AG10803 (cell line): ENCODE data around the gene ZSCAN21.

Experiments used
- DNase-seq: peaks from one replicate; pipeline ENCODE4 v3.0.0; 2010; ENCODE audit warnings: low read depth
- H3K4me3 ChIP-seq: 2 replicates; pipeline ENCODE4 v1.5.1; 2011; ENCODE audit warnings: mild to moderate bottlenecking, low read length, control low read depth
- TF ChIP-seq, protein P1 (sequence below): conservative IDR thresholded peaks from 2 replicates; pipeline ENCODE4 v1.5.1; 2011; ENCODE audit warnings: mild to moderate bottlenecking, low read length, control low read depth, inconsistent platforms

Gene ZSCAN21

GRCh38 chr7:100091411-100092181 lies 42.0 kb downstream of the ZSCAN21 start:
- TF ChIP-seq, protein P1, sequence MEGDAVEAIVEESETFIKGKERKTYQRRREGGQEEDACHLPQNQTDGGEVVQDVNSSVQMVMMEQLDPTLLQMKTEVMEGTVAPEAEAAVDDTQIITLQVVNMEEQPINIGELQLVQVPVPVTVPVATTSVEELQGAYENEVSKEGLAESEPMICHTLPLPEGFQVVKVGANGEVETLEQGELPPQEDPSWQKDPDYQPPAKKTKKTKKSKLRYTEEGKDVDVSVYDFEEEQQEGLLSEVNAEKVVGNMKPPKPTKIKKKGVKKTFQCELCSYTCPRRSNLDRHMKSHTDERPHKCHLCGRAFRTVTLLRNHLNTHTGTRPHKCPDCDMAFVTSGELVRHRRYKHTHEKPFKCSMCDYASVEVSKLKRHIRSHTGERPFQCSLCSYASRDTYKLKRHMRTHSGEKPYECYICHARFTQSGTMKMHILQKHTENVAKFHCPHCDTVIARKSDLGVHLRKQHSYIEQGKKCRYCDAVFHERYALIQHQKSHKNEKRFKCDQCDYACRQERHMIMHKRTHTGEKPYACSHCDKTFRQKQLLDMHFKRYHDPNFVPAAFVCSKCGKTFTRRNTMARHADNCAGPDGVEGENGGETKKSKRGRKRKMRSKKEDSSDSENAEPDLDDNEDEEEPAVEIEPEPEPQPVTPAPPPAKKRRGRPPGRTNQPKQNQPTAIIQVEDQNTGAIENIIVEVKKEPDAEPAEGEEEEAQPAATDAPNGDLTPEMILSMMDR: no peak
- H3K4me3 ChIP-seq: no peak overlapping the region
- DNase-seq: no peak

DNA sequence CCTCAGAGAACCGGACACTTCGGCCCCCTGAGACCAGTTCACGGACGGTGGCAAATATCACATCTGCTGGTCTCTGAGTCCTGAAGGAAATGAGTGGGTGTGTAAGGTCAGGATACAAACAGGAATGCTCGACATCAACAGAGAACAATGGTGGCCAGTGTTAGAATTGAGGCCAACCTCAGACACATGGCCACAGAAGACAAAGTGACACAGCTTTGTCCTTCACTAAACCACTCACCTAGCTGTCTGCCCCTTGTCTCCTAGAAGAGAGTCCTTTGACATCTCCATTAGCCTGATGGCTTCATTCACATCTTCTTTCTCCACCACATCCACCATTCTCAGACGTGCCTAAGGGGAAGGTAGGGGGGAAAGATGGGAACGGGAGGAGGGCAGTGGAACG lies 43.5 kb downstream of the ZSCAN21 start:
- no peak for DNase-seq
- no peak overlapping the region for H3K4me3 ChIP-seq
- TF ChIP-seq, protein P1: no peak

GRCh38 chr7:100093498-100093897 lies 43.9 kb downstream of the ZSCAN21 start:
- DNase-seq: no peak
- TF ChIP-seq, protein P1: no peak

GRCh38 chr7:100093925-100094486 lies 44.4 kb downstream of the ZSCAN21 start:
- no peak overlapping the region for H3K4me3 ChIP-seq
- DNase-seq: no peak
- TF ChIP-seq, protein P1: no peak

More at GRCh38 chr7:100093498-100093897, 43.9 kb downstream of the ZSCAN21 start:
- H3K4me3 ChIP-seq: no peak overlapping the region

DNA sequence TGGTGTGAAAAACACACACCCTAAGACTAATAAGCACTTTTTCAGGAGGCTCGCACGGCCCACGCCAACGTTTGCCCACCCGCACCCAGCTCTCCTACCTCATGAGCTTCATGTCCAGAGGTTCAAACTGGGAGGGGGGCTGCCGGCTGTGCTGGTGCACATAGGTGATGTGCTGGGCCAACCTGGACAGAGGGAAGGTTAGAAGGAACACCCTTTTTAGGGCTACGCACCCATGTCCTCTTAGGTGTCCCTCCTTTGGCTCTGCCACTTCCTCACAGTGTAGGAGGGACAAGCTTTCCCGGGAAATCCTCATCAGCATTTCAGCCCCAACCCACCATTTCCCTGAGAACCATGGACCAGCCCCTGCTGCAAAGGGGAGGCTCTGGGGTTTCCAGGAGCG lies 45.7 kb downstream of the ZSCAN21 start:
- TF ChIP-seq, protein P1: no peak
- DNase-seq: no peak
- no peak overlapping the region for H3K4me3 ChIP-seq

DNA sequence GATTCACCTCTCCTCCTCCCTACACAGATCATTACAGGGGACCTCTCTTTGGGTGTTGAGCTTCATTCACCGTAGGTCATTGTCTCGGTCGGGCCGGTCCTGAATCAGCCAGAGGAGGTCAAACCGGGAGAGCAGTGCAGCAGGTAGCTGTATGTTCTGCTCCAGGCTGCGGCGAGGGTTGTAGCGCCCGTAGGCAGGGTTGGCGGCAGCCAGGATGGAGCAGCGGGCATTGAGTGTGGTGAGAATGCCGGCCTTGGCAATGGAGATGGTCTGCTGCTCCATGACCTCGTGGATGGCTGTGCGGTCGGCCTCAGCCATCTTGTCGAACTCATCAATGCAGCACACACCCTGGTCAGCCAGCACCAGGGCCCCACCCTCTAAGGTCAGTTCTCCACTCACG lies 46.1 kb downstream of the ZSCAN21 start:
- H3K4me3 ChIP-seq: no peak overlapping the region
- DNase-seq: no peak
- TF ChIP-seq, protein P1: no peak

DNA sequence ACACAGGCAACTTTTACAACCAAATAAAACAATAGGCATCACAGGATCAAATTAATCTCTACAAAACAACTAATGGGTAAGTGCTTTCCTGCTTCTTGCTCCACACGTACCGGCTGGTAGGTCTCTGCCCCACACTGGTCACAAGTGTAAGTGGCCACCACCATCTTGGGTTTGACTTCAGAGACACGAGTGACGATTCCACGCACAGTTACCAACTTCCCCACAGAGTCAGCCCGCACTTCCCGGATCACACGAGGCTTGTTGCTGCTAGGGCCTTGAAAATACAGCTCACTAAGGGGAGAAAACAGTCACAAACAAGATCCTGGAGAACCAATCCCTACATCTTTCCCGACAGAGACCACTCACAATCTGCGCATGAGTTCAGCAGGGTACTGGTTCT lies 49.3 kb downstream of the ZSCAN21 start:
- no peak for DNase-seq
- TF ChIP-seq, protein P1: no peak
- H3K4me3 ChIP-seq: no peak overlapping the region
